IPS-11a (cell line): Measurements from ENCODE around the gene SRPRA.
"Not testable (repeated sequence)": the region's sequence is repeated elsewhere in the genome, so short reads cannot be mapped to it uniquely, and the experiment has no call there.

Experiments
- H3K4me3 ChIP-seq: one replicate; pipeline ENCODE4 v1.5.1; 2013; ENCODE audit warnings: low read depth, low read length, control low read depth

SRPRA gene

DNA sequence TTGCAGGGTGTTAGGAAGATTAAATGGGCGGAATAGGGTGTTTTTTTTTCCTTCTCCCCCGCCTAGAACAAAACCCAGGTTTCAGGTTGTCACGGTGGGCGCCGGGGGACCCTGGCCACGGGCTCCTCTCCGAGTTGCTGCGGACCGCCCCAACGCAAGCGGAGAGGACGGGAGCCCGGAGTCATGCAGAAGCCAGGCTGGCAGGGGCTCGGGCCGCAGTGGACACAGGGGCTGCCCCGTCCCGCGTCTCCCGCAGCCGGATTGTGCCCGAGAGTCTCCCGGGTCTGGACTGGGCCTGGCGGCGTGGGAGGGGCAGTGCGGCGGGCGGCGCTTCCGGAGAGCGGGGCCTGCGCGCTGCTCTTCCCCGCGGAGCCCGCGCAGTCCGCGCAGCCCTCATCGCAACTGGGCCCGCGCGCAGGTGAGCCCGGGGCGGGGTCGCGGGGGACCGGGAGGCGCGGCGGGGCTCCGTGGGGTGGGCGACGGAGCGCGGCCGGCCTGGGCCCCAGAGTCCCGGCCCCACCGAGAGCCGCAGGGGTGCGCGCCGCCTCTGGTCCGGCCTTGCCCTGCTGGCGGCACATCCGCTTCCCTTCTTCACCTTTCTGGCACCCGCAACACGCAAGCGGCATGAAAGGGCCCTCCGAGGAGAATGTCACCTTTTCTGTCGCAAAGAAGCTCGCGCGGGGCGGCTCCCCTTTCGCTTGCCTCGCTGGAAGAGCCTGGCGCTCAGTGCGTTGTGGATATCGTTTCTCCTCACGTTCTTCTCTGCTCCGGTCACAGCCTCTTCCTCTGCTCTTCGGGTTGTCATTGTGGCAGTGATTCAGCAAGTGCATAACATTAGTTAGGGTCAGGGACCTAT lies 14.3 kb upstream of the SRPRA start, which contains the start of gene TIRAP:
Gene TIRAP (plus strand): TSS at position 358 of the 856 bp plus-strand sequence. CDS start 7,802 bp downstream, outside the sequence.
- peak within 1 kb of the TSS; percentile 53 for H3K4me3 ChIP-seq

DNA sequence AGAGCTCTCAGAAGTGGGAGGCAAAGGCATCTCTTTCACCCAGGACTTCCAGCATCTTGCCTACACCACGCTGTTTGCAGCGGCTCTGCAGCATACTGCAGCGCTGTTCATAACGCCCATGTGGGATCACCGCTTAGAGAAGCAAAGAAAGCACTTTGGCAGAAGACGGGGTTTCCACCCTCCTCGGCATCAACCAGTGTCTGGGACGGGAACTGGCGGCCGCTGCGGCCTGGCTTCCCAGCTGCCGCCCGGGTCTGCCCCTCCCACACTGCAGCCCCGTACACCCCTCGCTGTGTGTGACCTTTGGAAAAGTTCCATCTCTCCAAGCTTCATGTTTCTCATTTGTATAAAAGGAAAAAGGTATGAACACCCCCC lies 13.7 kb upstream of the SRPRA start:
- peak overlapping the region; percentile 53 for H3K4me3 ChIP-seq

GRCh38 chr11:126281666-126282175 lies 13.0 kb upstream of the SRPRA start:
- no peak overlapping the region for H3K4me3 ChIP-seq

- no peak overlapping the region for H3K4me3 ChIP-seq
These were observed 12.6 kb upstream of the SRPRA start for GRCh38 chr11:126281245-126281644.

GRCh38 chr11:126280595-126280994 lies 11.9 kb upstream of the SRPRA start:
- no peak overlapping the region for H3K4me3 ChIP-seq

- no peak overlapping the region for H3K4me3 ChIP-seq
These were observed 10.5 kb upstream of the SRPRA start for GRCh38 chr11:126279191-126279590.

- no peak overlapping the region for H3K4me3 ChIP-seq
These were observed 9.1 kb upstream of the SRPRA start for GRCh38 chr11:126277780-126278179.

DNA sequence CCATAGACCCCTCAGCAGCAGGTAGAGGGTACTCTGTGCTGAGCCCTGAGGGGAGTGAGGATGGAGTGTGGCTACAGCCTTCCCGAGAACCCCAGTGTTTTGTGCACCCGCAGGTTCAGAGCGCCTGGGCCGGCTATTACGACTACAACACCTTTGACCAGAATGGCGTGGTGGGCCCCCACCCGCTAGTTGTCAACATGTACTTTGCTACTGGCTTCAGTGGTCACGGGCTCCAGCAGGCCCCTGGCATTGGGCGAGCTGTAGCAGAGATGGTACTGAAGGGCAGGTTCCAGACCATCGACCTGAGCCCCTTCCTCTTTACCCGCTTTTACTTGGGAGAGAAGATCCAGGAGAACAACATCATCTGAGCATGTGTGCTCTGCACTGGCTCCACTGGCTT lies 8.6 kb upstream of the SRPRA start:
- H3K4me3 ChIP-seq = no peak overlapping the region

DNA sequence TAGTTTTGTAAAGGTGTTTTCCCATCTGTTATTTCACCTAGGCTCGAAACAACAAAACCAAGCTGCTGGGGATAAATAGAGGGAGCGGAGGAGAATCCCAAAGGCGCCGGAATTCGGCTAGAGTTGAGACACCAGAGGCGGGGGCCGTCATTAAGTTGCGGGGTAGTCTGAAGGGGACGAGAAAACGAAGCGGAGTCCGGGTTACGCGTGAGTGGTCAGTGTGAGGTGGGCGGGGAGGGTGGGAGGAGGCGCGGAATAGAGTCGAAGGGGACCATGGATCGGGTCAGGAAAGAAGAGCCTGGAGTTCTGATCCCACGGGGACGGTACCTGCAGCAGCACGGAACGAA lies 361 bp downstream of the SRPRA start:
- H3K4me3 ChIP-seq = peak overlapping the region; percentile 95

GRCh38 chr11:126267650-126268049 lies 1.0 kb downstream of the SRPRA start:
- H3K4me3 ChIP-seq = peak overlapping the region; percentile 95

GRCh38 chr11:126265811-126266210 lies 2.9 kb downstream of the SRPRA start:
- no peak overlapping the region for H3K4me3 ChIP-seq

GRCh38 chr11:126263489-126263888 lies 5.2 kb downstream of the SRPRA start:
- no peak overlapping the region for H3K4me3 ChIP-seq

DNA sequence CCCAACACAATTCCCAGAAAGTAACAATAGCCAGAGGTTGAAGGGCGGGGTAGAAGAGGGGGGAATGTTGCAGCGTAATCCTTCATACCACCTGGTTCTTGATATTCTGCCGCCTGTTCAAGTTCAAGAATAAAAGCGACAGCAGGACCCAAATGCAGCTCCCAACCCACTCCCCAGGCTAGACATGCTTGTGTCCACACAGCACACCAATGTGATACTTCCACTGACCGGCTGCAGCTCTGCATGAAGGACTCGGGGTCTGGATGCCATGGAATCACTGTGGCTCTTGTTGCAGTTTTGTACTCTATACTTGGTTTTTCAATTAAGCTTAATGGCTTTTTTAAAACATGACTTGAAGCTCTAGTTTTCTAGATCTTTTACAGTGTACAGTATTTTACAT lies 6.5 kb downstream of the SRPRA start:
- no peak overlapping the region for H3K4me3 ChIP-seq

GRCh38 chr11:126257764-126258163 lies 10.9 kb downstream of the SRPRA start:
- no peak overlapping the region for H3K4me3 ChIP-seq

- H3K4me3 ChIP-seq = no peak overlapping the region
These were observed 11.6 kb downstream of the SRPRA start for GRCh38 chr11:126257144-126257543.

DNA sequence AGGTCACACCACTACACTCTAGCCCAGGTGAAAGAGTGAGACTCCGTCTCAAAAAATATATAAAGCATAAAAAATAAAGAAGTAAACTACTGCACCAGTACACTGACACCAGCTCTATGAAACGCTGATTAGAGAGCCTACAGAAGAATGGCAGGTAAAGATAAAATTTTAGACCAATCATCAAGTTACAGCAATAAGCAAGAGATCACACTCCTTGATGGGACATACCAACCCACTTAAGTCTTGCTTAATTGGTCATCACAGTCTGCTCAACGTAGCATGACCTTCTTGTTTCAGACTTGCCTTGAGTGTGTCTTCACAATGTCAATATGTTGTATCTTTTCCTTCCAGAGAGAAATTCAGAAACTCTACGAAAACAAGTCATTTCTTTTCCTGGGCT lies 12.5 kb downstream of the SRPRA start:
- no peak overlapping the region for H3K4me3 ChIP-seq

DNA sequence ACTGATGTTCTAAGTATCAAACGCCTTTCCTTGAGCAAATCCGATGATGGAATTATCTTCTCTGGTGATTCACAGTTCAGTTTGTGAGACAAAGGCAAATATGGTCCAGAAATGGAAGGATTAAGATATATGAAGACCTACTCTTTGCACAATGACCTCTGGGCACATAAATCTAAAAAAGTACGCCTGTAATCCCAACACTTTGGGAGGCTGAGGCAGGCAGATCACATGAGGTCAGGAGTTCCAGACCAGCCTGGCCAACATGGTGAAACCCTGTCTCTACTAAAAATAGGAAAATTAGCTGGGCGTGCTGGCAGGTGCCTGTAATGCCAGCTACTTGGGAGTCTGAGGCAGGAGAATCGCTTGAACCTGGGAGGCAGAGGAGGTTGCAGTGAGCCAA lies 13.2 kb downstream of the SRPRA start:
- H3K4me3 ChIP-seq = not testable (repeated sequence)

GRCh38 chr11:126254819-126255218 lies 13.9 kb downstream of the SRPRA start:
- no peak overlapping the region for H3K4me3 ChIP-seq

- no peak overlapping the region for H3K4me3 ChIP-seq
These were observed 15.4 kb downstream of the SRPRA start for GRCh38 chr11:126253265-126253664.

GRCh38 chr11:126246636-126247035 lies 22.1 kb downstream of the SRPRA start:
- H3K4me3 ChIP-seq = no peak overlapping the region

DNA sequence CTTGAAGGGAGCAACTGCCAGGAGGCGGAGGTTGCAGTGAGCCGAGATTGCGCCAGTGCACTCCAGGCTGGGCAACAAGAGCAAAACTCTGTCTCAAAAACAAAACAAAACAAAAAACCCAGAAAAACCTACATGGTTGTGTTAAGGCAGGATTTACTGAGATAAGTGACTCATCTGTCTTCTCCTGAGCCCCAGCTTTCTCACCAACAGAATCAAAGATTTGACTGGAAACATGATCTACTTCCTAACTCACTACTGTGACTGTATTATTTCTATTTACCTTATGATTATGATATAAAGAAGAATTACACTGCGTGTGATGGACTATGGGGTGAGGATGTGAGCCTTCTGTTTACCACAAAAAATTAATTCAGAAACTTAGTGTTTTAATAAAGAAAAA lies 35.3 kb downstream of the SRPRA start:
- no peak overlapping the region for H3K4me3 ChIP-seq

DNA sequence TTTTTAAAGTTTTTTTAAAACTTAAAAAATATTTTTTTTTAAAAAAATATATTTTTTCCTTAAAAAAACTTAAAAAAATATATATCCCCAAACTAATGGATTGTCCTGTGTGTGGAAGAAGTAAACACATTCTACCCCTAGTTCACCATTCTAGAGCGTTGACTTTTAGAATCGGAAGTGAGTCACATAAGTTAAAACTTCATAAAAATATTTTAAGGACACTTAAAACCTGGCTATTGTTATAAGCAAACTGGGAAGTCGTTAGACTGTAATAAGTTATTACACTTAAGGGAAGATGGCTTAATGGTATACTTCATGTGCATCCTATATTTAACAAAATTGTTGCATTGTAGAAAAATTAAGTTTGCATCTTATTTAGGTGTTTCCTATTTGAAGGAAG lies 36.0 kb downstream of the SRPRA start:
- H3K4me3 ChIP-seq = no peak overlapping the region
